H9 (cell line): ENCODE measurements around the gene ECI2. TPM values are rescaled to one million over a fixed set of nuclear protein-coding genes. Genes with fewer than 3 reads are reported as not detected.

Experiments
- DNase-seq: peaks from one replicate; pipeline ENCODE4 v3.0.0-alpha.2; 2017
- H2AFZ ChIP-seq: one replicate; pipeline ENCODE4 v1.6.1; 2013; ENCODE audit warnings: mild to moderate bottlenecking, low read length, control low read depth, moderate library complexity
- H2AK5ac ChIP-seq: 2 replicates; pipeline ENCODE4 v1.6.1; 2013; ENCODE audit warnings: low read length, control low read depth, mixed read lengths; ENCODE audit not compliant: insufficient read length
- H2BK120ac ChIP-seq: one replicate; pipeline ENCODE4 v1.6.1; 2013; ENCODE audit warnings: low read depth, mild to moderate bottlenecking, low read length, control low read depth, inconsistent platforms; ENCODE audit not compliant: poor library complexity, severe bottlenecking
- H2BK12ac ChIP-seq: 2 replicates; pipeline ENCODE4 v1.6.1; 2013; ENCODE audit warnings: low read length, control low read depth, mixed read lengths, low read depth; ENCODE audit not compliant: insufficient read length
- H2BK15ac ChIP-seq: 2 replicates; pipeline ENCODE4 v1.6.1; 2013; ENCODE audit warnings: low read depth, low read length, control low read depth
- H2BK20ac ChIP-seq: one replicate; pipeline ENCODE4 v1.6.1; 2013; ENCODE audit warnings: low read depth, mild to moderate bottlenecking, low read length, control low read depth, inconsistent platforms; ENCODE audit not compliant: poor library complexity, severe bottlenecking
- H2BK5ac ChIP-seq: 2 replicates; pipeline ENCODE4 v1.6.1; 2013; ENCODE audit warnings: low read length, control low read depth, mixed read lengths; ENCODE audit not compliant: insufficient read length
- H3K14ac ChIP-seq: 2 replicates; pipeline ENCODE4 v1.6.1; 2013; ENCODE audit warnings: low read length, control low read depth; ENCODE audit not compliant: insufficient read depth
- H3K18ac ChIP-seq: 2 replicates; pipeline ENCODE4 v1.6.1; 2013; ENCODE audit warnings: low read depth, mild to moderate bottlenecking, mixed read lengths, low read length, control low read depth; ENCODE audit not compliant: insufficient read length
- H3K23ac ChIP-seq: 2 replicates; pipeline ENCODE4 v1.6.1; 2013; ENCODE audit warnings: low read length, control low read depth, mixed read lengths, low read depth; ENCODE audit not compliant: insufficient read length
- H3K23me2 ChIP-seq: 2 replicates; pipeline ENCODE4 v1.6.1; 2013; ENCODE audit warnings: low read depth, mild to moderate bottlenecking, mixed read lengths, low read length, control low read depth; ENCODE audit not compliant: insufficient read length, poor library complexity, severe bottlenecking
- H3K27ac ChIP-seq: 2 replicates; pipeline ENCODE4 v1.5.1; 2013; ENCODE audit warnings: low read length, control low read depth, mixed read lengths, low read depth; ENCODE audit not compliant: insufficient read length
- H3K27me3 ChIP-seq: 2 replicates; pipeline ENCODE4 v1.6.1; 2013; ENCODE audit warnings: low read length, control low read depth, inconsistent platforms; ENCODE audit not compliant: insufficient read depth
- H3K4ac ChIP-seq: 2 replicates; pipeline ENCODE4 v1.6.1; 2013; ENCODE audit warnings: low read depth, mild to moderate bottlenecking, control low read depth, inconsistent platforms, low read length, moderate library complexity
- H3K4me1 ChIP-seq: 2 replicates; pipeline ENCODE4 v1.6.1; 2013; ENCODE audit warnings: low read length, control low read depth, inconsistent platforms; ENCODE audit not compliant: insufficient read depth
- H3K4me2 ChIP-seq: 2 replicates; pipeline ENCODE4 v1.6.1; 2013; ENCODE audit warnings: low read length, control low read depth, mixed read lengths; ENCODE audit not compliant: insufficient read length, insufficient read depth
- H3K56ac ChIP-seq: 2 replicates; pipeline ENCODE4 v1.6.1; 2013; ENCODE audit warnings: low read depth, mild to moderate bottlenecking, mixed read lengths, low read length, control low read depth; ENCODE audit not compliant: insufficient read length
- H3K79me1 ChIP-seq: 2 replicates; pipeline ENCODE4 v1.6.1; 2013; ENCODE audit warnings: low read depth, mild to moderate bottlenecking, moderate library complexity, low read length, control low read depth, inconsistent platforms; ENCODE audit not compliant: insufficient read depth, poor library complexity, severe bottlenecking
- H3K79me2 ChIP-seq: 2 replicates; pipeline ENCODE4 v1.6.1; 2013; ENCODE audit warnings: low read length, control low read depth, inconsistent platforms; ENCODE audit not compliant: insufficient read depth
- H3K9ac ChIP-seq: 2 replicates; pipeline ENCODE4 v1.6.1; 2013; ENCODE audit warnings: low read length, control low read depth, mixed read lengths; ENCODE audit not compliant: insufficient read length; ENCODE audit errors: extremely low read depth
- H3K9me3 ChIP-seq: one replicate; pipeline ENCODE4 v1.6.1; 2013; ENCODE audit warnings: low read depth, low read length, inconsistent platforms; ENCODE audit not compliant: control insufficient read depth
- H3T11ph ChIP-seq: one replicate; pipeline ENCODE4 v1.6.1; 2013; ENCODE audit warnings: mild to moderate bottlenecking, low read length, control low read depth, inconsistent platforms
- H4K20me1 ChIP-seq: one replicate; pipeline ENCODE4 v1.6.1; 2013; ENCODE audit not compliant: control insufficient read depth, insufficient read length, insufficient read depth
- H4K5ac ChIP-seq: 2 replicates; pipeline ENCODE4 v1.6.1; 2013; ENCODE audit warnings: low read depth, mild to moderate bottlenecking, mixed read lengths, low read length, control low read depth; ENCODE audit not compliant: insufficient read length
- H4K8ac ChIP-seq: replicated peaks from 2 replicates; pipeline ENCODE4 v1.6.1; 2013; ENCODE audit warnings: low read length, control low read depth, mixed read lengths, low read depth; ENCODE audit not compliant: insufficient read length
- H4K91ac ChIP-seq: 2 replicates; pipeline ENCODE4 v1.6.1; 2013; ENCODE audit warnings: low read depth, mild to moderate bottlenecking, moderate library complexity, mixed read lengths, low read length, control low read depth; ENCODE audit not compliant: insufficient read length
- H3K27ac Mint-ChIP-seq, 3 experiments: 2 replicates in 2 of 3; 3 replicates in 1 of 3; pipeline ENCODE4 v1.8.0; 2020 to 2021; ENCODE audit warnings: mixed read lengths in 3 of 3, mild to moderate bottlenecking in 1 of 3, moderate library complexity in 1 of 3
- H3K27me3 Mint-ChIP-seq: 2 replicates; pipeline ENCODE4 v1.8.0; 2021; ENCODE audit warnings: low read depth, mild to moderate bottlenecking, moderate library complexity, mixed read lengths
- H3K36me3 Mint-ChIP-seq, 3 experiments: 2 replicates in 2 of 3; 3 replicates in 1 of 3; pipeline ENCODE4 v1.8.0; 2020 to 2021; ENCODE audit warnings: low read depth in 3 of 3, mixed read lengths in 3 of 3; ENCODE audit not compliant: insufficient read depth in 1 of 3
- H3K4me1 Mint-ChIP-seq, 2 experiments: 2 replicates each; pipeline ENCODE4 v1.8.0; 2020; ENCODE audit warnings: mixed read lengths in 2 of 2
- H3K4me3 Mint-ChIP-seq, 2 experiments: 2 replicates in 1 of 2; 3 replicates in 1 of 2; pipeline ENCODE4 v1.8.0; 2020 to 2021; ENCODE audit warnings: mild to moderate bottlenecking in 2 of 2, mixed read lengths in 2 of 2, moderate library complexity in 1 of 2
- H3K9me3 Mint-ChIP-seq, 2 experiments: 2 replicates in 1 of 2; 3 replicates in 1 of 2; pipeline ENCODE4 v1.8.0; 2020; ENCODE audit warnings: mild to moderate bottlenecking in 2 of 2, mixed read lengths in 2 of 2, moderate library complexity in 1 of 2
- WGBS: extraction: QIAGEN DNeasy Blood & Tissue Kit; methylation state at CpG from one replicate; pipeline ENCODE4 v1.1.7; 2013; ENCODE audit warnings: missing lambda C conversion rate, low lambda C conversion rate, mixed read lengths; ENCODE audit not compliant: insufficient read length; ENCODE audit errors: extremely low coverage; 5-methylcytosine and 5-hydroxymethylcytosine counted together
- total RNA-seq: library from RNA; stranded (reverse); gene quantifications from 2 replicates; pipeline ENCODE4 v1.2.1, GENCODE V29; 2021
- TF ChIP-seq, protein P1 (sequence below): fragments of 200-600 bp; sonication (generic); conservative IDR thresholded peaks from 3 replicates; pipeline ENCODE4 v1.8.0; 2021; ENCODE audit warnings: antibody characterized with exemption, mild to moderate bottlenecking

The ECI2 gene
- total RNA-seq, 1 experiment from 2014 or later, result 67.5 TPM

DNA sequence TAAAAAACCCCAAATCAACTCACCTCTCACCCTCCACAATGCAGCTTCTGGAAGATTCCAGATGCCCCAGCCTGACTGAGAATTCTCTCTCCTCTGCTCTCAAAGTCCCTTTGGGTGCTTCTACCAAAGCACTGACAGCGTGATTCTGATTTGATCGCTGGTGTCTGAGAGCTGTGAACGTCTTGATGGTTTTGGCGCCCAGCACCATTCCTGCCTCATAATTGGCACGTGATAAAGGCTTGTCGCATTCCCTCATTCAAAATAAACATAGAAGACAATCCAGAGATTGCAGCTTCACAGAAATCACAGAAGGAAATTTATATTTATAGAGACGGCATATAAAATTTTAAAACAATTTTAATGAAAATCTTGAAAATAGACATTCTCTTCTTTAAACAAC lies 24.1 kb upstream of the ECI2 start:
- WGBS, result no CpG with 5 or more reads among the region's 7 CpGs
- Mint-ChIP-seq H3K9me3 (no peaks in the 10 kb centered on the region), H3K27me3 (peaks cover 4% of the 10 kb centered on the region), H3K4me1 (no peaks in the 10 kb centered on the region), H3K36me3 (no peaks in the 10 kb centered on the region; a peak in 1 of 7 replicates), H3K4me3 (no peak overlapping the region), H3K27ac (no peak overlapping the region)
- H4K8ac ChIP-seq, result no peak overlapping the region
- no peak overlapping the region for H4K91ac ChIP-seq
- TF ChIP-seq, protein P1, sequence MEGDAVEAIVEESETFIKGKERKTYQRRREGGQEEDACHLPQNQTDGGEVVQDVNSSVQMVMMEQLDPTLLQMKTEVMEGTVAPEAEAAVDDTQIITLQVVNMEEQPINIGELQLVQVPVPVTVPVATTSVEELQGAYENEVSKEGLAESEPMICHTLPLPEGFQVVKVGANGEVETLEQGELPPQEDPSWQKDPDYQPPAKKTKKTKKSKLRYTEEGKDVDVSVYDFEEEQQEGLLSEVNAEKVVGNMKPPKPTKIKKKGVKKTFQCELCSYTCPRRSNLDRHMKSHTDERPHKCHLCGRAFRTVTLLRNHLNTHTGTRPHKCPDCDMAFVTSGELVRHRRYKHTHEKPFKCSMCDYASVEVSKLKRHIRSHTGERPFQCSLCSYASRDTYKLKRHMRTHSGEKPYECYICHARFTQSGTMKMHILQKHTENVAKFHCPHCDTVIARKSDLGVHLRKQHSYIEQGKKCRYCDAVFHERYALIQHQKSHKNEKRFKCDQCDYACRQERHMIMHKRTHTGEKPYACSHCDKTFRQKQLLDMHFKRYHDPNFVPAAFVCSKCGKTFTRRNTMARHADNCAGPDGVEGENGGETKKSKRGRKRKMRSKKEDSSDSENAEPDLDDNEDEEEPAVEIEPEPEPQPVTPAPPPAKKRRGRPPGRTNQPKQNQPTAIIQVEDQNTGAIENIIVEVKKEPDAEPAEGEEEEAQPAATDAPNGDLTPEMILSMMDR, result no peak
- H4K20me1 ChIP-seq, result no peaks in the 10 kb centered on the region
- H2AK5ac ChIP-seq, result no peak overlapping the region
- H3K23ac ChIP-seq, result no peak overlapping the region
- H2BK20ac ChIP-seq, result no peak overlapping the region
- H2BK120ac ChIP-seq, result no peak overlapping the region
- H3K4me1 ChIP-seq, result no peaks in the 10 kb centered on the region
- no peaks in the 10 kb centered on the region for H3K23me2 ChIP-seq
- H3T11ph ChIP-seq, result no peak overlapping the region
- H2BK15ac ChIP-seq, result no peak overlapping the region
- no peak overlapping the region for H4K5ac ChIP-seq
- no peak overlapping the region for H3K56ac ChIP-seq
- no peaks in the 10 kb centered on the region for H3K27me3 ChIP-seq
- H2BK5ac ChIP-seq, result no peak overlapping the region
- no peak overlapping the region for H2BK12ac ChIP-seq
- H3K9me3 ChIP-seq, result no peaks in the 10 kb centered on the region
- no peak overlapping the region for H3K27ac ChIP-seq
- no peak overlapping the region for H3K4ac ChIP-seq
- H2AFZ ChIP-seq, result no peak overlapping the region
- DNase-seq, result no peak
- H3K79me2 ChIP-seq, result no peaks in the 10 kb centered on the region
- H3K9ac ChIP-seq, result no peak overlapping the region
- no peak overlapping the region for H3K4me2 ChIP-seq
- no peaks in the 10 kb centered on the region for H3K79me1 ChIP-seq
- no peak overlapping the region for H3K14ac ChIP-seq
- H3K18ac ChIP-seq, result no peak overlapping the region
